Activated CD4-positive, alpha-beta T cell treated with anti-CD3 and anti-CD28 coated beads for 1 hour (primary cell): ENCODE data around the gene BUD23.
"Not testable (repeated sequence)": the region's sequence is repeated elsewhere in the genome, so short reads cannot be mapped to it uniquely, and the experiment has no call there.

Source experiments
- DNase-seq: peaks from one replicate; pipeline ENCODE4 v3.0.0-alpha.2; 2020

BUD23 gene

GRCh38 chr7:73668886-73669230 lies 14.5 kb upstream of the BUD23 start:
- DNase-seq, result no peak

- DNase-seq, result no peak
Observed at GRCh38 chr7:73669288-73669701, 14.1 kb upstream of the BUD23 start.

- no peak for DNase-seq
Observed at GRCh38 chr7:73669858-73670385, 13.5 kb upstream of the BUD23 start.

- no peak for DNase-seq
Observed at GRCh38 chr7:73671322-73671661, 12.1 kb upstream of the BUD23 start.

GRCh38 chr7:73671857-73672445 lies 11.4 kb upstream of the BUD23 start:
- no peak for DNase-seq

- no peak for DNase-seq
Observed at GRCh38 chr7:73674468-73675124, 8.8 kb upstream of the BUD23 start.

GRCh38 chr7:73676062-73676461 lies 7.3 kb upstream of the BUD23 start:
- not testable (repeated sequence) for DNase-seq

- DNase-seq, result no peak
Observed at GRCh38 chr7:73678862-73679261, 4.5 kb upstream of the BUD23 start.

- DNase-seq, result no peak
Observed at GRCh38 chr7:73679709-73680108, 3.7 kb upstream of the BUD23 start.

GRCh38 chr7:73680501-73680900 lies 2.9 kb upstream of the BUD23 start:
- no peak for DNase-seq

- DNase-seq, result no peak
Observed at GRCh38 chr7:73681031-73681430, 2.4 kb upstream of the BUD23 start.

GRCh38 chr7:73682745-73683055 lies 697 bp upstream of the BUD23 start:
- DNase-seq, result no peak

GRCh38 chr7:73683788-73684693 lies 644 bp downstream of the BUD23 start:
- no peak for DNase-seq

GRCh38 chr7:73685311-73685710 lies 1.9 kb downstream of the BUD23 start:
- no peak for DNase-seq

- no peak for DNase-seq
Observed at GRCh38 chr7:73688288-73688687, 4.9 kb downstream of the BUD23 start.

GRCh38 chr7:73690646-73691045 lies 7.2 kb downstream of the BUD23 start:
- no peak for DNase-seq

- no peak for DNase-seq
Observed at GRCh38 chr7:73696372-73696771, 13.0 kb downstream of the BUD23 start.

GRCh38 chr7:73698410-73698809 lies 15.0 kb downstream of the BUD23 start:
- DNase-seq, result no peak

GRCh38 chr7:73699370-73700068 lies 16.1 kb downstream of the BUD23 start:
- DNase-seq, result no peak

GRCh38 chr7:73700069-73700423 lies 16.6 kb downstream of the BUD23 start:
- no peak for DNase-seq

- no peak for DNase-seq
Observed at GRCh38 chr7:73700581-73701134, 17.3 kb downstream of the BUD23 start.

- no peak for DNase-seq
Observed at GRCh38 chr7:73701357-73701995, 18.1 kb downstream of the BUD23 start.

- no peak for DNase-seq
Observed at GRCh38 chr7:73702226-73702625, 18.8 kb downstream of the BUD23 start.
